T-helper 1 cell (primary cell): ENCODE measurements around the gene RAI1.

ENCODE experiments used
- DNase-seq, 5 donors: peaks; one replicate each; pipeline ENCODE4 v3.0.0-alpha.2; 2012 to 2020

Gene RAI1

GRCh38 chr17:17789828-17790636 is 108.8 kb downstream of the RAI1 start:
- no peak for DNase-seq

- no peak for DNase-seq
These were observed 109.6 kb downstream of the RAI1 start for GRCh38 chr17:17790637-17791464.

GRCh38 chr17:17792037-17792550 is 110.8 kb downstream of the RAI1 start:
- DNase-seq = no peak

- peak in 3 of 5 donors; percentile 33 to 86 (median 38) for DNase-seq
These were observed 111.5 kb downstream of the RAI1 start for GRCh38 chr17:17792551-17793377.

GRCh38 chr17:17793378-17794214 is 112.3 kb downstream of the RAI1 start:
- no peak for DNase-seq

- no peak for DNase-seq
These were observed 113.1 kb downstream of the RAI1 start for GRCh38 chr17:17794382-17794781.

- no peak for DNase-seq
These were observed 114.0 kb downstream of the RAI1 start for GRCh38 chr17:17795296-17795695.

GRCh38 chr17:17795946-17796786 is 114.9 kb downstream of the RAI1 start:
- no peak for DNase-seq

- no peak for DNase-seq
These were observed 115.5 kb downstream of the RAI1 start for GRCh38 chr17:17796787-17797061.

- DNase-seq = no peak
These were observed 116.0 kb downstream of the RAI1 start for GRCh38 chr17:17797119-17797809.

- no peak for DNase-seq
These were observed 116.8 kb downstream of the RAI1 start for GRCh38 chr17:17798010-17798556.

GRCh38 chr17:17798573-17799255 is 117.5 kb downstream of the RAI1 start:
- no peak for DNase-seq

- DNase-seq = no peak
These were observed 119.3 kb downstream of the RAI1 start for GRCh38 chr17:17800504-17801021.

- no peak for DNase-seq
These were observed 120.7 kb downstream of the RAI1 start for GRCh38 chr17:17801800-17802481.

GRCh38 chr17:17804007-17804406 is 122.7 kb downstream of the RAI1 start:
- no peak for DNase-seq

- DNase-seq = no peak
These were observed 124.3 kb downstream of the RAI1 start for GRCh38 chr17:17805575-17805974.

GRCh38 chr17:17806035-17806434 is 124.8 kb downstream of the RAI1 start:
- no peak for DNase-seq

- DNase-seq = no peak
These were observed 125.5 kb downstream of the RAI1 start for GRCh38 chr17:17806611-17807274.
